Caki2 (cell line): Measurements from ENCODE around the gene PLEKHM2. TPM values are rescaled to one million over a fixed set of nuclear protein-coding genes. Genes with fewer than 3 reads are reported as not detected.

ENCODE experiments used
- DNase-seq: peaks from one replicate; pipeline ENCODE4 v3.0.0-alpha.2; 2015; ENCODE audit warnings: low read depth
- in situ Hi-C: cut with HindIII; loops from 2 replicates; pipeline ENCODE4 v1.10.0; 2016; ENCODE audit warnings: low sequenced_read_pairs, low pct_unique_long_range_greater_than_20kb, mixed read lengths
- total RNA-seq: library from RNA; depleted of rRNA; stranded (reverse); fragments of >200 nt; shearing (Covaris generic); gene quantifications from 2 replicates; pipeline ENCODE4 v1.2.3, GENCODE V29; 2014; ENCODE audit warnings: low replicate concordance

PLEKHM2 gene
- total RNA-seq, 1 experiment from 2014 or later, result 53.5 TPM

- DNase-seq, result no peak
- in situ Hi-C loops, result no loop called here
These were observed 33.5 kb downstream of the PLEKHM2 start for GRCh38 chr1:15717418-15718125.

GRCh38 chr1:15718199-15718601, 34.1 kb downstream of the PLEKHM2 start:
- DNase-seq, result no peak
- in situ Hi-C loops, result no loop called here

GRCh38 chr1:15719381-15720120, 35.4 kb downstream of the PLEKHM2 start:
- no peak for DNase-seq
- in situ Hi-C loops, result no loop called here

- in situ Hi-C loops, result no loop called here
- DNase-seq, result no peak
These were observed 36.7 kb downstream of the PLEKHM2 start for GRCh38 chr1:15720861-15721260.

GRCh38 chr1:15722411-15722810, 38.3 kb downstream of the PLEKHM2 start:
- no peak for DNase-seq
- in situ Hi-C loops, result no loop called here

- no peak for DNase-seq
- in situ Hi-C loops, result no loop called here
These were observed 38.9 kb downstream of the PLEKHM2 start for GRCh38 chr1:15722836-15723532.

- no peak for DNase-seq
- in situ Hi-C loops, result no loop called here
These were observed 39.6 kb downstream of the PLEKHM2 start for GRCh38 chr1:15723631-15724246.

- in situ Hi-C loops, result no loop called here
- DNase-seq, result no peak
These were observed 41.1 kb downstream of the PLEKHM2 start for GRCh38 chr1:15724949-15725880.

- in situ Hi-C loops, result no loop called here
These were observed 42.4 kb downstream of the PLEKHM2 start for GRCh38 chr1:15726508-15726907.

GRCh38 chr1:15727021-15727420, 42.9 kb downstream of the PLEKHM2 start:
- in situ Hi-C loops, result no loop called here
- no peak for DNase-seq

More at GRCh38 chr1:15726508-15726907, 42.4 kb downstream of the PLEKHM2 start:
- DNase-seq, result no peak

GRCh38 chr1:15727424-15727823, 43.3 kb downstream of the PLEKHM2 start:
- in situ Hi-C loops, result no loop called here
- DNase-seq, result no peak

GRCh38 chr1:15727866-15728534, 43.9 kb downstream of the PLEKHM2 start:
- in situ Hi-C loops, result no loop called here
- DNase-seq, result no peak

- in situ Hi-C loops, result no loop called here
These were observed 45.0 kb downstream of the PLEKHM2 start for GRCh38 chr1:15728937-15729657.

GRCh38 chr1:15730423-15730822, 46.3 kb downstream of the PLEKHM2 start:
- in situ Hi-C loops, result no loop called here
- no peak for DNase-seq

More at GRCh38 chr1:15728937-15729657, 45.0 kb downstream of the PLEKHM2 start:
- DNase-seq, result no peak

GRCh38 chr1:15730936-15731335, 46.8 kb downstream of the PLEKHM2 start:
- no peak for DNase-seq
- in situ Hi-C loops, result no loop called here

- no peak for DNase-seq
- in situ Hi-C loops, result no loop called here
These were observed 47.9 kb downstream of the PLEKHM2 start for GRCh38 chr1:15731735-15732685.
